ENCODE data around the gene STX10. TPM values are rescaled to one million over a fixed set of nuclear protein-coding genes. Genes with fewer than 3 reads are reported as not detected.

Gene STX10
- total and polyA plus RNA-seq, 9 of the 15 experiments (the other 6 are each of a cell fraction or from before 2014, with no cell fraction given), result 0.51 to 66.3 (median 31.0) TPM

- Histone ChIP-seq H3K36me3 (ENCODE audit: control insufficient read depth, insufficient read depth, low read length) (peaks cover 47% of the 10 kb centered on the region), H3K9me3 (replicated peaks; ENCODE audit: control insufficient read depth, insufficient read depth, low read depth, low read length) (no peaks in the 10 kb centered on the region), H3K9me1 (ENCODE audit: control insufficient read depth, insufficient read depth, low read length) (no peaks in the 10 kb centered on the region), H3K79me2 (ENCODE audit: control insufficient read depth, insufficient read depth, low read length) (peaks cover 59% of the 10 kb centered on the region), H3K4me2 (ENCODE audit: insufficient read depth, low read length) (peak overlapping the region; percentile 99), H3K27ac (ENCODE audit: extremely low read depth, low read depth, low read length) (peak overlapping the region; percentile 98), H2AFZ (ENCODE audit: low read depth, low read length) (no peak overlapping the region; the same call in 1 of the 2 replicates), H3K27me3 (ENCODE audit: control insufficient read depth in 2 of 2, insufficient read depth in 2 of 2, low read length in 2 of 2) (no peaks in the 10 kb centered on the region), H3K4me3 (peak overlapping the region; percentile 98), H3K9ac (ENCODE audit: insufficient read depth in 1 of 2, low read depth in 2 of 2, low read length in 2 of 2) (peak overlapping the region; percentile 95 to 99), H3K4me1 (replicated peaks in 1 of 2; ENCODE audit: control insufficient read depth in 2 of 2, insufficient read depth in 2 of 2, low read length in 2 of 2) (peaks cover 24 to 69% of the 10 kb centered on the region in 2 experiments), H4K20me1 (replicated peaks; ENCODE audit: control insufficient read depth, insufficient read depth, low read length) (no peaks in the 10 kb centered on the region)
- ATAC-seq (no peak), FAIRE-seq (no peak), DNase-seq (ENCODE audit: extremely low read depth in 1 of 4, low spot score in 3 of 4) (no peak)
- ChIA-PET CTCF (ENCODE audit: low intra/inter-chr PET ratio) (interaction anchor here (0.6 to 1.2 kb wide), 2 partner anchors 10 to 161 kb away, joined by 5 read pairs; no protein-coding TSS in a partner anchor), POLR2A (interaction anchor here (0.5 to 3.1 kb wide), 10 partner anchors 16 to 182 kb away, joined by 3 to 16 read pairs (median 3); no protein-coding TSS in a partner anchor)
- intact Hi-C loops (cut with micrococcal nuclease) (loop anchor here (2.0 to 10.0 kb wide), 3 partner anchors 15 to 133 kb away; partner anchors contain the start of genes IER2, STX10 and TRMT1), in situ Hi-C loops (cut with MboI) (no loop called here)
- 1% methylated on average over 7 of the region's 7 CpGs for WGBS (ENCODE audit: insufficient coverage, low coverage, missing lambda C conversion rate)
- TSS peak; percentile 73 for BruUV-seq (replicated peaks)
- 0 out of 2 replicates have a peak, but pooled peaks have one; percentile 8 for TF ChIP-seq PKNOX1 (IDR thresholded peaks at IDR 0.05)
- no peak for TF ChIP-seq ZNF217 (CRISPR knock-in tag; IDR thresholded peaks at IDR 0.05)
- TF ChIP-seq THAP7 (CRISPR knock-in tag; IDR thresholded peaks at IDR 0.05), result no peak
- 0 out of 2 replicates have a peak, but pooled peaks have one; percentile 3 for TF ChIP-seq PTBP1 (IDR thresholded peaks at IDR 0.05; ENCODE audit: low read depth, low read length)
- peak; percentile 42; the same call in 1 of the 2 replicates for TF ChIP-seq ZBTB40 (IDR thresholded peaks at IDR 0.05)
- TF ChIP-seq ZBTB40 (CRISPR knock-in tag; IDR thresholded peaks at IDR 0.05), result no peak
Observed at GRCh38 chr19:13101590-13102415, 48.4 kb downstream of the STX10 start.

All from K562 (cell line).